ENCODE measurements around the gene SEPTIN8. TPM values are rescaled to one million over a fixed set of nuclear protein-coding genes. Genes with fewer than 3 reads are reported as not detected.

SEPTIN8 gene
- total RNA-seq, 2 experiments from 2014 or later: 18.6 to 19.9 TPM

DNA sequence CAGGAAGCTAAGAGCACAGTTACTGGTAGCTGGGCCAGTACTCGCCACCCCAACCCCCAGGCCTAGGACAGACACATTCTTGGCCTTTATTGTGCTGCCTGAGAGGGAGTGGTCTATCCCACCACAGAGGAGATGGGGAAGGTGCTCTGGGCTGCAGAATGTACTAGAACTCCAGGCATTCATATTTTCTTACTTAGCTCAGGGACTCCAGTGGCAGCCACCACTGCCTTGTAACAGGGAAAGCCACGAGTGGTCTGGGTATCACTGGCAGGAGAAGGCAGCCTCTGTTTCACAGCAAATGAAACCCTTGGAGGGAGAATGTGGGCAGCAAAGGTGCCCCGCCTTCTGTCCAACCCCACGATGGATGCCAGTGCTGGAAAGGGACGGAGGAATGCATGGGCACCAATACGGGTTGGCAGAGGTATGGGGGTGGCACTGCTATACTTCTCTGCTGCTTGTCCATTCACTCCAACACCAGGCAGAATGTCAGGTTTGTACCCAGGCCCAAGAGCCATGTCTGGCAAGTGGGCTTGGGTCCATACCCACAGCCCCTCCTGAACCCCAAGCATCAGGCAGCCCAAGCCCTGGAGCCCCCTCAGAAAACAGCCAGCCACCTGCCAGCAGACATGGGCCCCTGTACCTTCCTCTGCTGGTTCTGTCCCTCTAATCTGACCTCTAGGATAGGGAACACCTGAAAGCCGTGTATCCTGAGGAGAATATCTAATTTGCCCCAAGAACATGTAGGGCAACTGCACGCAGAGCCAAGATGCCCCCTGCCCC lies 4.6 kb downstream of the SEPTIN8 start:
- no peaks in the 10 kb centered on the region for H3K9me3 Mint-ChIP-seq (ENCODE audit: low read depth)
- CTCF ChIA-PET: no interaction called here
- no peak overlapping the region for H3K27ac Mint-ChIP-seq
- H3K4me1 Mint-ChIP-seq: peaks cover 3% of the 10 kb centered on the region
- POLR2A ChIA-PET: interaction anchor here (0.9 kb wide), 1 partner anchor 94 kb away, joined by 3 read pairs; the partner anchor contains the start of gene UQCRQ
- no peak overlapping the region for H3K4me3 Mint-ChIP-seq
- ATAC-seq (no peak), DNase-seq (no peak)
- peaks cover 6% of the 10 kb centered on the region for H3K27me3 Mint-ChIP-seq
- intact Hi-C loops (cut with DNase I, micrococcal nuclease): no loop called here
- H3K36me3 Mint-ChIP-seq (ENCODE audit: low read depth): no peaks in the 10 kb centered on the region

- ATAC-seq (no peak), DNase-seq (no peak)
- Mint-ChIP-seq H3K27ac (no peak overlapping the region), H3K36me3 (ENCODE audit: low read depth) (no peaks in the 10 kb centered on the region), H3K4me3 (no peak overlapping the region), H3K4me1 (peaks cover 3% of the 10 kb centered on the region), H3K27me3 (peaks cover 6% of the 10 kb centered on the region), H3K9me3 (ENCODE audit: low read depth) (no peaks in the 10 kb centered on the region)
- CTCF ChIA-PET: interaction anchor here (0.6 to 1.4 kb wide), 3 partner anchors 20 to 49 kb away, joined by 3 to 4 read pairs (median 4); no protein-coding TSS in a partner anchor
- intact Hi-C loops (cut with DNase I, micrococcal nuclease): no loop called here
- POLR2A ChIA-PET: no interaction called here
These were observed 5.5 kb downstream of the SEPTIN8 start for GRCh38 chr5:132771503-132771998.

DNA sequence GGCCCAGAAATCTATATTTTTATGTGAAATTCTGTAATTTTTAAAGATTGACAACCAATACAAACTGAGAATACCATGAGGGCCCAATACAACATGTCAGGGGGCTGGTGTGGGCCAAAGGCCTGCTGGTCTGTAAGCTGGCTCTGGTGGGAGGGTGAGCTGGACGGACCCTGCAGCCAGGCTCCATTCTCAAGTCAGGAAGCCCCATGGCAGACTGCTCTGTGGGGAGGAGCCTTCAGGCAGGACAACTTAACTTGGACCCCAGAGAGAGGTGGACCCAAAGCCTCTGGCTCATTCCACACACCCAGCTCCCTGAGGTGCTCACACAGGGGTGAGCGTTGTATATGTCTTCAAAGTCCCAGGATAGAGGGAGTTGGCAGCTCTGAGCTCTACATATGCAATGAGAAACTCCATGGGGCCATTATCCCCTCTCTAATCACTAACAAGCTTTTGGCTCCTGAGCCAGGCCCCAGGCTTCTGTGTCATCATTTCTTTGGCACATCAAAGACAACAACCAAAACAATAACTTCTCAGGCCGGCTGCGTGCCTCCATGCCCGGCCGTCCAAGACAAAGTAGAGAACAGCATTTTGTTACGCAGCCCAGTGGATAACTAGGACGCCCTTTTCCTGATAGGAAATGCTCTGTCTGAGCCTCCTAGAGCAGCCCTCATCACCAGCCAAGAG lies 6.4 kb downstream of the SEPTIN8 start:
- intact Hi-C loops (cut with DNase I, micrococcal nuclease): no loop called here
- Mint-ChIP-seq H3K27me3 (peaks cover 3% of the 10 kb centered on the region), H3K4me3 (no peak overlapping the region), H3K4me1 (no peaks in the 10 kb centered on the region), H3K36me3 (ENCODE audit: low read depth) (no peaks in the 10 kb centered on the region), H3K9me3 (ENCODE audit: low read depth) (no peaks in the 10 kb centered on the region), H3K27ac (no peak overlapping the region)
- no peak for ATAC-seq
- no peak for DNase-seq
- ChIA-PET CTCF (interaction anchor here (0.9 to 1.4 kb wide), 2 partner anchors 38 to 50 kb away, joined by 3 to 4 read pairs; no protein-coding TSS in a partner anchor), POLR2A (no interaction called here)

DNA sequence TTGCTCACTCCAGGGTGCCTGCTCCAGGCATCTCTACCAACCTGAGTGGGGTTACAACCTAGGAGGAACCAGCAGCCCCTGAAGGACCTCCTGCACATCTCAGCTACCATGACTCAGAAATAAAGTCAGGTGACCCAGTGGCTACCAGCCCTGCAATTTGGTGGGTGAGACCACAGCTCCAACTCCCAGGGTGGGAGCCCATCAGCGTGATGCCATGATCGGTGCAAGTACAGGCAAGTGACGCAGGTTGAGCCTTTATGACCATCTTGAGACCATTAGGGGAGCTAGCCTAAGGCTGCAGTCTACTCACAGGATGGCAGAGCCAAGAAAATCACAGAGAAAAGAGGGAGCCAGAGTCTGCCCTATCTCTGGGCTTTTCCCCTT lies 8.6 kb downstream of the SEPTIN8 start:
- H3K27ac Mint-ChIP-seq: no peak overlapping the region
- ChIA-PET CTCF (no interaction called here), POLR2A (interaction anchor here (1.1 kb wide), 1 partner anchor 21 kb away, joined by 4 read pairs; the partner anchor contains the start of gene CCNI2)
- H3K4me1 Mint-ChIP-seq: no peaks in the 10 kb centered on the region
- no peak for ATAC-seq
- no peak for DNase-seq
- H3K9me3 Mint-ChIP-seq (ENCODE audit: low read depth): no peaks in the 10 kb centered on the region
- H3K4me3 Mint-ChIP-seq: no peak overlapping the region
- intact Hi-C loops (cut with DNase I, micrococcal nuclease): no loop called here
- no peaks in the 10 kb centered on the region for H3K27me3 Mint-ChIP-seq
- H3K36me3 Mint-ChIP-seq (ENCODE audit: low read depth): peaks cover 2% of the 10 kb centered on the region

DNA sequence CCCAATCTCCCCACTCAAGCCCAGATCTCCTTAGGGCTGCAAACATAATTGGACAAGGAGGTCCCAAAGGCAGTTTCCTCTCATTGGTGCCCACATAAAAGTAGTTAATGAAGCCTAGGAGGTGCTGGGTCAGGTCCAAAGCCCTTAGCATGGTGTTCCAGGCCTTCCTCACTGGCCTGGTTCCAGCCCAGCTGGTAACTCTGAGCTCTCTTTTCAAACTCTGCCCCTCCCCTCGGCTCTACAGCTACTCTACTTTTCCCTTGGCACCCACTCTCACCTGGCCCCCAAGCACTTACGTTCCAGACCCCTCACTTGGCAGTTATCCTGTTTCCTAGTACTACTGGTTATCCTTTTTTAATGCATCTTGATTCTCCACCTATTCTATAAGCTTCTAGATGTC lies 9.9 kb downstream of the SEPTIN8 start:
- DNase-seq: no peak
- no peak overlapping the region for H3K4me3 Mint-ChIP-seq
- H3K27ac Mint-ChIP-seq: no peak overlapping the region
- H3K27me3 Mint-ChIP-seq: no peaks in the 10 kb centered on the region
- H3K4me1 Mint-ChIP-seq: no peaks in the 10 kb centered on the region
- POLR2A ChIA-PET: no interaction called here
- no peaks in the 10 kb centered on the region for H3K9me3 Mint-ChIP-seq (ENCODE audit: low read depth)
- H3K36me3 Mint-ChIP-seq (ENCODE audit: low read depth): peaks cover 2% of the 10 kb centered on the region
- intact Hi-C loops (cut with DNase I, micrococcal nuclease): no loop called here
- CTCF ChIA-PET: interaction anchor here (0.8 to 1.1 kb wide), 2 partner anchors 27 to 45 kb away, joined by 3 read pairs; no protein-coding TSS in a partner anchor
- no peak for ATAC-seq

DNA sequence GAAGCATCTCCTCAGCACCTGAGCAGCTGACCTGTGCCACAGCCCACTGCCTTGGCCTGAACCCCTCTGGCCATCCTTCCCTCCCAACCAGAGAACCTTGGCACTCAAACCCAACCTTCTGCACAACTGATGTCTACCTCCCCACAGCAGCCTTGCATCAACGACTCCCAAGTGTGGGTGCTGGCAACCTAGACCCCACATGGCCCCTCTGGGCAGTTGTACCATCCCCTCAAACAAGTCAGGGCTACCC lies 10.3 kb downstream of the SEPTIN8 start:
- CTCF ChIA-PET: interaction anchor here (1.1 kb wide), 1 partner anchor 45 kb away, joined by 3 read pairs; no protein-coding TSS in a partner anchor
- ATAC-seq (no peak), DNase-seq (no peak)
- Mint-ChIP-seq H3K27ac (no peak overlapping the region), H3K9me3 (ENCODE audit: low read depth) (no peaks in the 10 kb centered on the region), H3K4me3 (no peak overlapping the region), H3K27me3 (no peaks in the 10 kb centered on the region), H3K4me1 (no peaks in the 10 kb centered on the region), H3K36me3 (ENCODE audit: low read depth) (peaks cover 2% of the 10 kb centered on the region)
- POLR2A ChIA-PET: no interaction called here
- intact Hi-C loops (cut with DNase I, micrococcal nuclease): no loop called here

- DNase-seq: no peak
- no peak for ATAC-seq
- Mint-ChIP-seq H3K4me3 (no peak overlapping the region), H3K27me3 (no peaks in the 10 kb centered on the region), H3K36me3 (ENCODE audit: low read depth) (peaks cover 2% of the 10 kb centered on the region), H3K27ac (no peak overlapping the region), H3K4me1 (no peaks in the 10 kb centered on the region), H3K9me3 (ENCODE audit: low read depth) (no peaks in the 10 kb centered on the region)
- intact Hi-C loops (cut with DNase I, micrococcal nuclease): no loop called here
- POLR2A ChIA-PET: no interaction called here
- CTCF ChIA-PET: no interaction called here
These were observed 10.8 kb downstream of the SEPTIN8 start for GRCh38 chr5:132766020-132766805.

- H3K36me3 Mint-ChIP-seq (ENCODE audit: low read depth): peaks cover 2% of the 10 kb centered on the region
- ATAC-seq (no peak), DNase-seq (no peak)
- H3K9me3 Mint-ChIP-seq (ENCODE audit: low read depth): no peaks in the 10 kb centered on the region
- H3K27me3 Mint-ChIP-seq: no peaks in the 10 kb centered on the region
- ChIA-PET POLR2A (interaction anchor here (0.5 kb wide), 1 partner anchor 283 kb away, joined by 3 read pairs; no protein-coding TSS in a partner anchor), CTCF (interaction anchor here (0.7 to 1.4 kb wide), 2 partner anchors 117 to 126 kb away, joined by 3 read pairs; no protein-coding TSS in a partner anchor)
- intact Hi-C loops (cut with DNase I, micrococcal nuclease): no loop called here
- no peaks in the 10 kb centered on the region for H3K4me1 Mint-ChIP-seq
- H3K4me3 Mint-ChIP-seq: no peak overlapping the region
- H3K27ac Mint-ChIP-seq: no peak overlapping the region
These were observed 11.6 kb downstream of the SEPTIN8 start for GRCh38 chr5:132765311-132766019.

DNA sequence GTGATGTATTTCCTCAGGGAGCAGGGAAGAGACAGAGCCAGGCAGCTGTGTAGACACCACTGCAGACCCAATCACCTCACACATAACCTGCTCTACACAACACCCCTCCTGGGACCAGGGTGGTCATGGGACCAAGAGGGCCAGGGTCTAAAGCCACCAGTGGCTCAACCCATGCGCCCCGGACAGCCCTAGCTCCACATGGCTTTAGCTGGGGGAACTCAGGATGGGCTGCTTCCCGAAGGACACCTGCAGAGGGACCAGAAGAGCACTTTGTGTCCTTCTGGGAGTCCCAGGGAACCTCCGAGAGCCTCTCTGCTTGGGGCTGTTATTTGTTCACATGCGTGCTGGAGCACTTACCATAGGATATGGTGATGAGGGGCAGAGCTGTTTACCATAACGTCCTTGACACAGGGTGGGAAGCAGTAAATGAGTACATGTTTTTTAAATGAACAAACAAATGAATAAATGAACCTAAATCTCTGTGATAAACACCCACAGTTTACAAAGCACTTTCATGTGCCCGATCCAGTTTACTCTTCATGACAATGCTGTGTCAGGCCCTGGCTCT lies 12.3 kb downstream of the SEPTIN8 start:
- ATAC-seq: no peak
- intact Hi-C loops (cut with DNase I, micrococcal nuclease): no loop called here
- POLR2A ChIA-PET: interaction anchor here (0.5 kb wide), 1 partner anchor 283 kb away, joined by 3 read pairs; no protein-coding TSS in a partner anchor
- no peak for DNase-seq
- CTCF ChIA-PET: interaction anchor here (0.7 to 1.4 kb wide), 2 partner anchors 118 to 126 kb away, joined by 3 read pairs; no protein-coding TSS in a partner anchor
- H3K4me1 Mint-ChIP-seq: no peaks in the 10 kb centered on the region
- no peak overlapping the region for H3K27ac Mint-ChIP-seq
- H3K9me3 Mint-ChIP-seq (ENCODE audit: low read depth): no peaks in the 10 kb centered on the region
- no peak overlapping the region for H3K4me3 Mint-ChIP-seq
- no peaks in the 10 kb centered on the region for H3K27me3 Mint-ChIP-seq
- H3K36me3 Mint-ChIP-seq (ENCODE audit: low read depth): peaks cover 2% of the 10 kb centered on the region

GRCh38 chr5:132764051-132764450 lies 13.0 kb downstream of the SEPTIN8 start:
- H3K36me3 Mint-ChIP-seq (ENCODE audit: low read depth): peaks cover 2% of the 10 kb centered on the region
- DNase-seq: no peak
- H3K9me3 Mint-ChIP-seq (ENCODE audit: low read depth): no peaks in the 10 kb centered on the region
- ChIA-PET POLR2A (no interaction called here), CTCF (no interaction called here)
- no peak overlapping the region for H3K27ac Mint-ChIP-seq
- intact Hi-C loops (cut with DNase I, micrococcal nuclease): no loop called here
- H3K27me3 Mint-ChIP-seq: no peaks in the 10 kb centered on the region
- no peak overlapping the region for H3K4me3 Mint-ChIP-seq
- no peak for ATAC-seq
- H3K4me1 Mint-ChIP-seq: no peaks in the 10 kb centered on the region
